ELF-1 (cell line): ENCODE results near the gene SMAD2.

Source experiments
- DNase-seq: peaks from one replicate; pipeline ENCODE4 v3.0.0-alpha.2; 2016; ENCODE audit warnings: low read depth, low spot score

The SMAD2 gene

DNA sequence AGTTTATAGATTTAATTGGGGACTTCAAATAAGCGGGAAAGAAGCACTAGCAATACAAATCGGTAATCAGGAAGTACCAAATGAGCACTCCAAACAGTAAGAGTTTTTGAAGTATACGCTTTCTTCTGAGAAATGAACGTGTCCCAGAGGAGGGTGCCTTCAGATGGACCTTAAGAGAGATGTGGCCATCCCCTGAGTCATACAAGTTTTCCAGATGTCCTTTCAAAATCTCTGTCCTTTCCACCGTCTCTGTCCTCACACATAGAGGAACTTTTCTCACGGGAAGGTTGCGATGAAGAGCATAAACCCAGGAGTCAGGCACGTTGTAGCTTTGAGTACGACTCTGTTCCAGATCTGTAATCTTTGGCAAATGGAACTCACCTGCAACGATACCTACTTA is 1.7 kb upstream of the SMAD2 start:
- DNase-seq, result no peak

DNA sequence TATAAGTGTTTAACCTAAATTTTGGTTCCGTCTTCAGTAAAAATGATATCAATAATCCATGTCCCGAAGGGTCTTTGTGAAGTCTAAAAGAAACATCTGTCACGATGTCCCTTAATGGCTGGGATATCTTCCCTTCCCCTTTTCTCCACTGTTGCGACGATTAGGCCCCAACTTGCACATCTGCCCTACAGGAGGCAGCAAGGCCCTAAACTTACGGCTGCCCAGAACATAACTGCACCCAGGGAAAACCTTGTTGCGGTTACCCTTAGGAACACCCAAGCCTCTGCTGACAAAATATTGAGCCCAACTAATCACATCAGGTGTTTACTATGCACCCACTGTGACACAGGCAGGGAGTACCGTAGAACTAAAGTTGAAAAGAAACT is 1.3 kb upstream of the SMAD2 start:
- no peak for DNase-seq

DNA sequence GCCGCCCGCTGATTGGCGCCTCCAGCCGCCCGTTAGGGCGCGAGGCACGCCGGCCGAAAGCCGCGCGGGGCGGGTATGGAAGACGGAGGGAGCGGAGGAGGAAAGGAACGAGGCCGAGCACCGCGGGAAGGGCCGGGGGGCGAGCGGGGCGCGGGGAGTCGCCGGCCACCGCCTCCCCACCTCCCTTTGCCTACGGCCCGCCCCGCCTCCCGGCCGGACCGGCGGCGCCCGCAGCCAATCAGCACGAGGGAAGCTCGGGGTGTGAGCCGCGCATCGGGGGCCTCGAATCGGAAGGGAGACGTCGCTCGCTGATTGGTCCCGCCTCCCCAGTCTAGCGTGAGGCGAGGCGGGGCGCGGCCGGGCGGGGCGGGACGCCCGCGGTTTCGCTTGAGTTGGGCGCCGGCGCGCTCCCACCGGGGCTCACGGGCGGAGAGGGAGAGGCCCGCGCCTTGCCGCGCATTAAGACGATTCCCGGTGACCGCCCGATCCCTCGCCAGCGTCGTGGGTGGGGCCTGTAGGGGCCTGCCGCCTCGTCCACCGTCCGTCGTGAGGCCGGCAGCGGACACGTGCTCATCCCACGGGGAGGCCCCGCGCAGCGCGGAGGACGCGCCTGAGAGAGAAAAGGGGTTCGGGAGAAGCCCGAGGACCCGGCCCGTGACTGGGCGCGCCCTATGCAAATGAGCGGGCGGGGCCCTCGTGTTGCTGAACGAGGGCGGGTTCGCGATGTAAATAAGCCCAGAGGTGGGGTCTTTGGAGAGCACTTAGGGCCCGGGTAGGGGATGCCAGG is 665 bp upstream of the SMAD2 start:
- DNase-seq, result peak; percentile 96

DNA sequence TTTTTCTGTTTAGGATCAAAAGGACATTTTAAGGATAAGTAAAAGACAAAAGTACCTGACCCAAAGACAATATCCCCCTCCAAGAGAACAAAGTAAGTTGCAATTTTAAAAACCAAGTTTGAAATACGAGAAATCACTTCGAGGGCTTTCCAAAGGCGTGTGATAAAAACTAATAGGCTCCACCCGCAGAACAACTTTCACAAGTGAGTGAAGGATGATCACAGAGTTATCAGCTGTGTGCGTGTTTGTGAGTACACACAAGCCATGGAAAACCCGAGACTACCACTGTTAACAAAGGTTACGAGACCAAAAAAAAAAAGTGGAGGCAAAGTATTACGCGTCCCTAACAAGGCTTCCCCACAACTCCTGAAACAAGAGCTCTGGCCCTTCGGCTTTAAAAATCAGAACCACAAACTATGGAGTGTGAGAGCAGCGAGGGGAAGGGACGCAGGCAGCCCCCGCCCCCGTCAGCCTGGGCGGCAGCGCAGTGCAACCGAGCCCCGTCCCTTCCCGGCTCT is 719 bp downstream of the SMAD2 start:
- no peak for DNase-seq

DNA sequence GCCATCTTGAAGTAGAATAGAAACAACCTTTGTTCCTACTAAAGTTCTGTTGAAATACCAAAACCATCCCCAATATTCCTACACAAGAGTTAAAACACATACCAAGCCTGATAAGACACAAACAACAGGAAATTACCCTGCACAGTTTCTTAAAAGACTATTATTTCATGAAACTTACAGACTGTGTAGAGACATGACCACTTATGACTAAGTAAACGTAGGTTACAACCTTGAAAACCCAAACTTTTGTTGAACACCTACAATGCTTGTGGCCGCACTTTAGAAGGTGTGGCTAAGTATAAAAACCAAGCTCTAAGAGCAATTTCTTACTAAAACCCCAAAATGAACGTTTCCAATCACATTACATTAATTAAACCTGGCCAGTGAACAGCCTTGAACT is 2.0 kb downstream of the SMAD2 start:
- DNase-seq, result no peak

DNA sequence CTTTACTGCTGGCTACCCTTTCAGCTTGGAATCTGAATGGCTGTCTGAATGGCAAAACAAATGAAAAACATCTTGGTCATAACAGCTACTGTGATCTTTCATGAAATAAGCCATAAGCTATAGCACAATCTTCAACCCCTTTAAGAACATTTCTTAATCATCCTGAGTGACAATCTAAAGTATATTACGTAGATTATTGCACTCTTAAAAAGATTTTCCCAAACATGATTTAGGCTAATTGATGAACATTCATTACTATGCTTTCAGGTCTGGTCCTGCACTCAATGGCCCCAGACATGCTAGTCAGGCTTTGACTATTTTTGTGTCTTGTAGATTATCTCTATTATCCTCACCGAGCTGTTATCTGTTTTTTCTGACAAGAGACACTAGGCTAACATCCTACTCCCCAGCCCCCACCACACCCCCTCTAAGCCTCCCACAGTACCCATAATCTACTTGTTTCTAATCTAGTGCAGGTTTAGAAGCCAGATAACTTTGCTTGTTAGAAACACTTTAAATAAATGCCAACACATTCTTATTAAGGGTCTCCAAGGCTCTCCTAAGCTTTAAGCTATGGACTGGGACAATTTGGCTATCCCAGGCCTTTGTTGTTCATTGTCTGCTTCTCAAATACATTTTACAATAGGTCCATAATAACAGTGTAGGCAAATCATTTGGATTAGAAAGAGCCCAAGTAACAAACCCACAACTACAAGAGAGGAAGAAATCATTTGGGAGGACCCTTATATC is 4.2 kb downstream of the SMAD2 start:
- no peak for DNase-seq

DNA sequence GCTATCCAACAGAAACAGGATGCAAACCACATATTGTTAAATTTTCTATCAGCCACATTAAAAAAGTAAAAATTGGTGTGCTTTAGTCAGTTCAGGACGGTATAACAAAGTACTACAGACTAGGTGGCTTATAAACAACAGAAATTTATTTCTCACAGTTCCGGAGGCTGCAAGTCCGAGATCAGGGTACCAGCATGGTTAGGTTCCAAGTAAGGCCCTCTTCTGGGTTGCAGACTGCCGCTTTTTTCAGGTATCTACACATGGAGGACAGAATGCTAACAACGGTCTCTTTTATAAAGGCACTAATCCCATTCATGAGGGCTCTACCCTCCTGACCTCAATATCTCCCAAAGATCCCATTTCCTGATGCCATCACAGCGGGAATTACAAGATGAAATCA is 10.5 kb downstream of the SMAD2 start:
- DNase-seq, result no peak

DNA sequence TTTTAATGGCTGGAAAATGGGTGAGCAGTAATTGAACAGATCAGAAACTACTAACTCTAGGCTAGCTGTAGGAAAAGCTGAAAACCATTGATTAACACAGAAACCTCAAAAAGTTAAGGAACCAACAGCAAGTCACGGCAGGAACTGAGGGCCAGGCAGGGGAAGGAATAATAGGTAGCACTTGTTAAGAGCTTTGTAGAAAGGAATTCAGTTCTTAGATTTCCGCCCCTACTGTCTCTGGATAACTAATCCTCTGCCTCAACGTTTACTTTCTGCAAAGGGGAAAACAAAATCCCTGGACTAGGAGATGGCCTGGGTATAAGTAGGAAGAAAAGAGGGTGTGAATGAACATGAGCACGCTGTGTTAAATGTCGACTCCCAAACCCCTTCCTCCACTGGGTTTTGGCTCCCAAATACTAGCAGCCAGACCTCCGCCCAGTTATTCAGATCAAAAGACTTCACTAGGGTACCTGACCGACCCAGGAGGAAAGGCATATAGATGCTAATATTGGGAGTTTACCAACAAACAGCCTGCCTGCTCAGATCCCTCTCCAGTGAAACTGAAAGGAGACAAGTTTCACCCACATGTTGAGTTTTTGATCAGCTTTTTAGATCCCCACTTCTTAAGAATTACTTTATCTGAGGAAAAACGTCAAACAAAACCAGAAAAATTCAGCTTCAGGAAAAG is 12.4 kb downstream of the SMAD2 start:
- DNase-seq, result peak; percentile 60

DNA sequence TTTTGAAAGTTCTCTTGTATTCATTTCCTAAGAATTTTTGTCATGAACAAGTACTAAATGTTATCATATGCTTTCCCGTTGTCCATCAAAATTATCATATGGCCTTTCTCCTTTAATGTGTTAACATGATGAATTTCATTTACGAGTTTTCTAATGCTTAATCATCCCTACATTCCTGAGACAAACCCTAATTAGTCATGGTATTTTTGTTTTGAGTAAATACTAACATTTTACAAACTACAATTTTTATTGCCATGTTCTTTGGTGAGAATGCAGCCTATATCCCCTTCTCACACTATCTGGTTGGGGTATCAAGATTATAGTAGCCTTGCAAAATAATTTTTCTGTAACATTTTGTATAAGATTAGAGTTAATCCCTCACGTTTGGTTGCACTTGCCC is 14.5 kb downstream of the SMAD2 start:
- DNase-seq, result no peak

DNA sequence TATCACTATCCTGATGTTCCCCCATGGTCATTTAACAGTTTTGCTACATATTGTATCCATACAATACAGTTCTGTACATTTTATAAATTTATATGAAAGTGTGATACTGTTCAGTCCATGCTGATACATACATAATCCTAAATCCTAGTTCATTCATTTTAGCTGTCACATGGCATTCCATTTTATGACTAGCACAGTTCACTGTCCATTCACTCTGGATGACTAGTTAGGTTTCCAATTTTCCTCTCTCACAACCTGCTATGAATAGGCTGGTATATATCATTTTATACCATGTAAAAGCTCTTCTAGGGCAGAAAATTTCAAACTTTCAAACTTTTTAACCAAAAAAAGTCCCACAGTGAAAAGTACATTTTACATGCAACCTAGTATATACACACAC is 15.2 kb downstream of the SMAD2 start:
- DNase-seq, result no peak

DNA sequence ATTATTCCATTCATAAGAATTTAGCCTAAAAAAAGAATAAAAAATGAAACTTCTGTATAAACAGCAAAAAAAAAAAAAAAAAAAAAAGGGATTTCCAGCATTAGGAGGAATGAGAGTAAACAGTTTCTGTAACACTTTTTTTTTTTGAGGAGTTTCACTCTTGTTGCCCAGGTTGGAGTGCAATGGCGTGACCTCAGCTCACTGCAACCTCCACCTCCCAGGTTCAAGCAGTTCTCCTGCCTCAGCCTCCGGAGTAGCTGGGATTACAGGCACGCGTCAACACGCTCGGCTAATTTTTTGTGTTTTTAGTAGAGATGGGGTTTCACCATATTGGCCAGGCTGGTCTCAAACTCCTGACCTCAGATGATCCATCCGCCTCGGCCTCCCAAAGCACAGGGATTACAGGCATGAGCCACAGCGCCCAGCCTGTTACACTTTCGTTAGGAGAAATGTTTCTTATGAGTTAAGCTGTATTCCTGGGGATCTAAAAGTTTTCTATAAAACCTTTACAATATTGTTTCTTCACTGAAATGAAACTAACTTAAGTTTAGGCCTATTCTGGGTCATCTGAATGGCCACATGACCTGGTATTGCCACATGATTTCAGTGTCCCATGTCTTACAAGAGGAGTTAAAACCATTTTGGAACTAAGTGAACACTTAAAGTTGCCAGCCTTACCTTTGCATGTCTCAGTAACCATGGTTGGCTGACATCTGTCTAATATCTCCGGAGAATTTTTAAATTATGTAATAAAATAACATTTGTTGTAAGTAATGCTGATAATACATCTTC is 17.5 kb downstream of the SMAD2 start:
- DNase-seq, result no peak

DNA sequence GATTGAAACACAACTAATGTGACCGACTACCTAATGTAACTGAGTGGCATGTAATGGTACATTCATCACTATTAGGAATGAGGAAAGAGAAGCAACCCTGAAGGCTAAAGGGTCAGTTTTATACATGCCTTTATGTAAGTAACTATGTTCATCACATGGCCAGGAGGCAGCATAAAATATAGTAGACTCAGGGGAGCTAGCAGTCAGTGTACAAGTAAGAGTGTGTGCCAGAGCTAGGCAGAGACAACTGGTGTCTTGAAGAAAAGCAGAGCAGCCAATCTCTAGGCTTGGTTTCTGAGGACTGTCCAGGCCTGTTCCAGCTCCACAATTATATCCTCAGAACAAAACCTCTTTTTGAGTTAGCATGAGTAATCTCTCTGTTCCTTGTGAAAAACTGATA is 18.1 kb downstream of the SMAD2 start:
- DNase-seq, result no peak

DNA sequence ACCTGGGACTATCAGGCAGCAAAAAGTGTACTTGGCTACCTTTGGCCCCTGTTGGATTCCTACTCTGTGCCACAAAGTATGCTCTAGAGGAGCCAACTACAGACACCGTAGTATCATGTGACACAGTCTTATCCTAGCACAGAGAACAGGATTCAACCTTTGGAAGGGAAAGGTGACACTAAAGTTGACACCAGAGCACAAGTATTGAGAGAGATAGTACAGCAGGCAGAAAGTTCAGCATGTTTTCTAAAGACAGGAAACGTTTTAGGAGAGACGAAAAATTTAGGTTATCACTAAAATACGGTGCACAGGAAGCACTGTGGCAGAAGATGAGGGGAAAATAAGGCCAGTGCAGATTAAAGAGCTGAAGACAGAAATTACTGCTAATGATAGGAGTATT is 18.6 kb downstream of the SMAD2 start:
- no peak for DNase-seq

DNA sequence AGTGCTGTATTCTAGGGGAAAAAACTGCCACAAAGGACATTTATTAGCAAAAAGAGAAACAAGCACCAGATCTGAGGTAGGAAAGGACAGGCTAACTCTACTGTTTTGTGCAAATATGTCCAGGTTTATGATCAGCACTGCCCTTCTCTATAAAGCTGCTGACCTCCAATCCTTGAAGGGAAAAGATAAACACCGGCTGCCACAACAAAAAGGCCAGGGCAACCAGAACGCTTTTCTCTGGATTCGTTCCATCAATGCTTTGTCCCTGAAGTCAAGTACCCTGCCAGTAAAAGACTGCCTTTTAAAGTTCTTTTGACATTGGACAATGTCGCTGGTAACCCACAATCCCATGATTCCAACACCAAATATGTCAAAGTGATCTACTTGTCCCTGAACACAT is 21.0 kb downstream of the SMAD2 start:
- no peak for DNase-seq

DNA sequence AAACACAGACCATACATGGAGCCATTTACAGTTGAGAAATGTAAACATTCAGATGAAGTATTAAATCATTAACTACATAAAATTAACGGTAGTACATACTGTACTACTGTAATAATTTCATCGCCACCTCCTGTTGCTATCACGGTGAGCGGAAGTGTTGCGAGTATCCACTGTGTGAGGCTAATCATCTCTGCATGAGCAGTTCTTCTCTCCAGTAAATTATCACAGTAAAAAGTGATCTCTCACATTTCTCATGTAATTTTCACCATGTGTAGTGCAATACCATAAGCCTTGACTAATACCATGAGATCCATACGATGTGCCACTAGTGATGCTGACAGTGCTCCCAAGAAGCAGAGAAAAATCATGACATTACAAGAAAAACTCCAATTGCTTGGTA is 21.9 kb downstream of the SMAD2 start:
- no peak for DNase-seq

DNA sequence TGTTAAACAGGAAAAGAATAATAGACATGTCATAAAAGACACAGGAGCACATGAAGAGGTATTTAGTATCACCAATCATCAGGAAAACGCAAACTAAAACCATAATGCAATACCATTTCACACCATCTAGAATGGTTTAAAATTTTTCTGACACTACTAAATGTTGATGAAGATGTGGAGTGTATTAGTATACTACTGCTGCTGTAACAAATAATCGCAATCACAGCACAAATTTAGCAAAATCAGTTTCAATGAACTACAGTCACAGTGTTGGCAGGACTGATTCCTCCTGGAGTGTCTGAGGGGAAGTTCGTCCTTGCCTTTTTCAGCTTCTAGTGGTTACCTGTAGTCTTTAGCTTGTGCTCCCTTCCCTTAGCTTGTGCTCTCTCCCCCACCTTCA is 24.1 kb downstream of the SMAD2 start:
- DNase-seq, result no peak

DNA sequence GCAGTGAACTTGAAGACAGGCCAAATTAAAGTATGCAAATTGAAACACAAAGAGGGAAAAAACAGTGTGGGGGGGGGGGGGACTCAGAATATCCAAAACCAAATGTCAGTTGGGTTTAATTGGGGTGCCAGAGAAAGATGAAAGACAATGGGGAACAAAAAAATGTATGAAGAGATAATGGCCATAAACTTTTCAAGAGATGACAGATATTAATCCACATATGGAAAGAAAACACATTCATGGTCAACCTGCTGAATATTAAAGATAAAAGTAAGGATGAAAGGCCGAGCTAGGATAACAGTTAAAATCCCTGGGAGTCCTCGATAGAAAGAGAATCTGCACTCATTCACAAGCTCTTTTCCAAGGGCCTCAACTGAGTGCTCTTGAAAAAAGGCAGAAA is 26.6 kb downstream of the SMAD2 start:
- DNase-seq, result no peak

DNA sequence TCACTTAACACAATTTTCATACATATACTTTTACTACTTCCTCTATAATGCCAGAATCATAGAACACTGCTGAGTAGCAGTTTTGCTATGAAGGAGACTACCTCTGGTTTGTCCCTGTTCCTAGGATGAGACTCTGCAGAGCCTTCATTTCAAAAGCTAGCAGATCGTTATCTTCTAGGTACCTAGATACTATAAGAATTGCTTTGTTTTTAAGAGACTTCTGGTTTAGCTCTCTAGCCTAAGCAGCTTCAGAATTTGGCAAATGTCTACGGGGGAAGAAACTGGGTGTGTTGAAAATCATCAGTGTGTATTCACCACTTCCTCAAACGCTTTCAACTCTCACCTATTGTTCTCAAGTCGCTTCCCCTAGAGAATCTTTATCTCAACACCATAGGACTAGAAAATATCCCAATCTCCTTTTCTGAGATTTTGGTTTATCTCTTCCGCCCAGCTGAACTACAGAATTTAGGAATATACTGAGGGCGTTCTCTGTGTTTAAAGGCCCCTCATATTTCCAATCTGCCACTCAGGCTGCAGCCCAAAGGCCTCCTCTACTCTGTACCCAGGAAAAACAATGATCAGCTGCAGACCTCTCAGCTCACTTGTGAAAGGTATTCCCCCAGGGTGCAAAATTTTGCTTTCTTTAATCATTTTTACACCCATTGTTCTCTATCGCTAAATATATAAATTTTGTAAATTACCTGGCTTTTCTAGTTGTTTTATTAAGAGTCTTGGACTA is 28.7 kb downstream of the SMAD2 start:
- no peak for DNase-seq

DNA sequence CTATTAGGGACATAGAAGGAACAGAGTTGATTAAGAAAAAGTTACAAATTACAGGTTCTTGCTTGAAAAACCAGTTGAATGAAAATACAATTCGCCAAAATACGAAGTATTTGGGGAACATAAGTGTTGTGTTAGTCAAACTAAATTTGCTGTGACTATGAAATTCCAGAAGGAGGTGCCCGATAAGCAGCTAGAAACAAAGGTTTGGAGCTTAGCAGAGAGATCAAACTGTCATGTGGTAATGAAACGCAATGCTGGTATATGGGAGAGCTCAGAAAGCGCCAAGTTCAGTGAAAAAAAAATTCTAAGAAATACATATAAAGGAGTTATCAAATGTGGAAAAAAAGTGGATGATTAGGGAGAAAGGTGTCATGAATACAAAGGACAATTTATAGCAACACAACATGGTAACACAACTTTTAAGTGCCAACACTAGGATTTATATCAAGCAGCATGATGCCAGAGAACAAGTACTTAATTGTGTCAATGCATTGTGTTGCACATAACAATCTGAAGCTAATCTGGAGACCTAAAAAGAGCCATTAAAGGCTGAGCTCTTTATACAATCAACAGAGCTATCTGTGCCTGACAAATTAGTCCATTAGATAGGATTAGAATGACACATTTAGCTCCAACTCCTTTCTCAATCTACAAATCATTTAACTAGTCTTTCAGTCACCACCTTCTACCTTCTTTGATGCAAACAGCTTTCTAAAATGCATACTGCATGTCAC is 31.2 kb downstream of the SMAD2 start:
- DNase-seq, result no peak

DNA sequence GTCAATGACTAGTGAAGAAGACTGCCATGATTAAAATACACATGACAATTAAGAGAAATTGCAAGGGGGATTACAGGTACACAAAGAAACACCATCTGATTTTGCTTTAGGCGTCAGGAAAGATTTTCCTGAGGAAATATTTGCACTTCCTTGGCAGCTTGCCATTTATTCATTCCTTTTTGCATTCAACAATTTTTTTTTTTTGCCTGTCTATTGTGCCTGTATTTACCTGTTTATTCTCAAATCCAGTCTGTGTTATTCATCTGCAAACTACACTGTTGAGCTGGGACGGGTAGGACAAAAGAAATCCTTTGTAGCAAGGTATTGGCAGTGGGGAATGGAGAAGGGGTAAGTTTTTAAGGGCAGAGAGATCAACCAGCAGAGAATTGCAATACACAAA is 31.8 kb downstream of the SMAD2 start:
- no peak for DNase-seq
